GM19043 (cell line): ENCODE measurements around the gene TMPRSS9.

Experiments used
- ATAC-seq: cut with Tn5 transposase; IDR thresholded peaks from one replicate; pipeline ENCODE4 v1.9.1; 2021; ENCODE audit warnings: low read depth; ENCODE audit not compliant: unreplicated experiment

TMPRSS9 gene

GRCh38 chr19:2329149-2329478 is 31.0 kb upstream of the TMPRSS9 start:
- ATAC-seq, result no peak

- ATAC-seq, result no peak
These were observed 30.6 kb upstream of the TMPRSS9 start for GRCh38 chr19:2329501-2329916.

- ATAC-seq, result no peak
These were observed 29.8 kb upstream of the TMPRSS9 start for GRCh38 chr19:2330255-2330631.

GRCh38 chr19:2330632-2331284 is 29.3 kb upstream of the TMPRSS9 start:
- no peak for ATAC-seq

- no peak for ATAC-seq
These were observed 28.3 kb upstream of the TMPRSS9 start for GRCh38 chr19:2331601-2332246.

- peak; percentile 45 for ATAC-seq
These were observed 27.6 kb upstream of the TMPRSS9 start for GRCh38 chr19:2332341-2333026.

GRCh38 chr19:2333027-2333806 is 26.8 kb upstream of the TMPRSS9 start:
- no peak for ATAC-seq

GRCh38 chr19:2333807-2334211 is 26.3 kb upstream of the TMPRSS9 start:
- no peak for ATAC-seq

- ATAC-seq, result no peak
These were observed 25.6 kb upstream of the TMPRSS9 start for GRCh38 chr19:2334426-2334825.

GRCh38 chr19:2334986-2335846 is 24.8 kb upstream of the TMPRSS9 start:
- no peak for ATAC-seq

- ATAC-seq, result no peak
These were observed 24.2 kb upstream of the TMPRSS9 start for GRCh38 chr19:2335848-2336247.

GRCh38 chr19:2336528-2337328 is 23.3 kb upstream of the TMPRSS9 start:
- no peak for ATAC-seq

- no peak for ATAC-seq
These were observed 22.7 kb upstream of the TMPRSS9 start for GRCh38 chr19:2337329-2337707.

- no peak for ATAC-seq
These were observed 21.9 kb upstream of the TMPRSS9 start for GRCh38 chr19:2338055-2338615.

GRCh38 chr19:2338751-2339643 is 21.1 kb upstream of the TMPRSS9 start:
- ATAC-seq, result no peak

GRCh38 chr19:2339644-2340310 is 20.3 kb upstream of the TMPRSS9 start:
- ATAC-seq, result no peak

- no peak for ATAC-seq
These were observed 19.4 kb upstream of the TMPRSS9 start for GRCh38 chr19:2340496-2341243.
